Stomach (tissue), 4 donors: Measurements from ENCODE around the gene TREM2.

Source experiments
- POLR2A ChIP-seq, 4 donors: fragments of 450-650 bp; IDR thresholded peaks; one replicate each; pipeline ENCODE4 v1.6.1; 2016; ENCODE audit warnings: antibody characterized with exemption in 4 of 4, control low read depth in 2 of 4, mild to moderate bottlenecking in 1 of 4, moderate library complexity in 1 of 4
- TF ChIP-seq, protein P1 (sequence below), 7 experiments: fragments of 450-650 bp in 4 of 7; fragments of 200-600 bp in 3 of 7; sonication (generic) in 3 of 7; IDR thresholded peaks; one replicate each; pipeline ENCODE4 v1.5.1; 2016 to 2019; ENCODE audit warnings: antibody characterized with exemption in 7 of 7, control low read depth in 2 of 7, mild to moderate bottlenecking in 1 of 7

DNA sequence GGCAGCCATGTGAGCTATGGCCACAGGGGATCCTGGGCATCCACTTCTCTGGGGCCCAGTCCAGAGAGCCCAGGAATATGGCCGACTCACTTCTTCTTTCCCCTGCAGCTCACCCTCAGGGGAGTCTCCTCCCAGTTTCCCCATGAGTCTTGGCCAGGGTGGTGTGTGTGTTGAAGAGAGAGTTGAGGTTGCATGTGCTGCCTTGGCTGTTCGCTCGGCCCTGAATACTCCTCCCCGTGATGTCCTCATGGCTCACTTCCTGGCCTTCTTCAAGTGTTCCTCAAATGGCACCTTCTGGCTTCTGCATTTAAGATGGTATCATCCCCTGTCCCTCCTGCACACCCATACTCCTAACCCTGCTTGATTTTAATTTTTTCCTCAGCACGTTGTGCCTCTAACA is 5.6 kb downstream of the TREM2 start:
- TF ChIP-seq, protein P1, sequence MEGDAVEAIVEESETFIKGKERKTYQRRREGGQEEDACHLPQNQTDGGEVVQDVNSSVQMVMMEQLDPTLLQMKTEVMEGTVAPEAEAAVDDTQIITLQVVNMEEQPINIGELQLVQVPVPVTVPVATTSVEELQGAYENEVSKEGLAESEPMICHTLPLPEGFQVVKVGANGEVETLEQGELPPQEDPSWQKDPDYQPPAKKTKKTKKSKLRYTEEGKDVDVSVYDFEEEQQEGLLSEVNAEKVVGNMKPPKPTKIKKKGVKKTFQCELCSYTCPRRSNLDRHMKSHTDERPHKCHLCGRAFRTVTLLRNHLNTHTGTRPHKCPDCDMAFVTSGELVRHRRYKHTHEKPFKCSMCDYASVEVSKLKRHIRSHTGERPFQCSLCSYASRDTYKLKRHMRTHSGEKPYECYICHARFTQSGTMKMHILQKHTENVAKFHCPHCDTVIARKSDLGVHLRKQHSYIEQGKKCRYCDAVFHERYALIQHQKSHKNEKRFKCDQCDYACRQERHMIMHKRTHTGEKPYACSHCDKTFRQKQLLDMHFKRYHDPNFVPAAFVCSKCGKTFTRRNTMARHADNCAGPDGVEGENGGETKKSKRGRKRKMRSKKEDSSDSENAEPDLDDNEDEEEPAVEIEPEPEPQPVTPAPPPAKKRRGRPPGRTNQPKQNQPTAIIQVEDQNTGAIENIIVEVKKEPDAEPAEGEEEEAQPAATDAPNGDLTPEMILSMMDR (IDR thresholded peaks at IDR 0.05): no peak
- no peak for TF ChIP-seq POLR2A (IDR thresholded peaks at IDR 0.05)
